Medulla oblongata (tissue), 1 donor: ENCODE results near the gene DCP2.
A peak's percentile ranks its signal among the peaks of the same experiment; 100 is the strongest.

ENCODE experiments used
- DNase-seq: peaks from one replicate; pipeline ENCODE4 v3.0.0-alpha.2; 2015; ENCODE audit errors: extremely low spot score

The DCP2 gene

GRCh38 chr5:113020461-113021273, 44.1 kb downstream of the DCP2 start:
- DNase-seq: no peak

GRCh38 chr5:113022661-113023060, 46.1 kb downstream of the DCP2 start:
- DNase-seq: no peak

GRCh38 chr5:113024076-113024697, 47.6 kb downstream of the DCP2 start:
- DNase-seq: no peak

- DNase-seq: no peak
These were observed 49.0 kb downstream of the DCP2 start for GRCh38 chr5:113025596-113025995.

- DNase-seq: no peak
These were observed 49.6 kb downstream of the DCP2 start for GRCh38 chr5:113026211-113026610.

- no peak for DNase-seq
These were observed 50.4 kb downstream of the DCP2 start for GRCh38 chr5:113027015-113027414.

- DNase-seq: no peak
These were observed 50.8 kb downstream of the DCP2 start for GRCh38 chr5:113027431-113027830.

- no peak for DNase-seq
These were observed 53.0 kb downstream of the DCP2 start for GRCh38 chr5:113029614-113030013.

- no peak for DNase-seq
These were observed 54.5 kb downstream of the DCP2 start for GRCh38 chr5:113031104-113031503.

GRCh38 chr5:113031557-113031956, 55.0 kb downstream of the DCP2 start:
- no peak for DNase-seq

GRCh38 chr5:113034182-113034773, 57.7 kb downstream of the DCP2 start:
- DNase-seq: no peak

- no peak for DNase-seq
These were observed 58.5 kb downstream of the DCP2 start for GRCh38 chr5:113035096-113035495.

GRCh38 chr5:113036321-113036720, 59.7 kb downstream of the DCP2 start:
- DNase-seq: no peak

- DNase-seq: no peak
These were observed 60.2 kb downstream of the DCP2 start for GRCh38 chr5:113036826-113037225.

GRCh38 chr5:113038136-113038535, 61.5 kb downstream of the DCP2 start:
- DNase-seq: no peak

- DNase-seq: no peak
These were observed 62.1 kb downstream of the DCP2 start for GRCh38 chr5:113038714-113039113.

- no peak for DNase-seq
These were observed 62.8 kb downstream of the DCP2 start for GRCh38 chr5:113039229-113039933.

- DNase-seq: no peak
These were observed 63.3 kb downstream of the DCP2 start for GRCh38 chr5:113039934-113040285.

- peak; percentile 32 for DNase-seq
These were observed 64.2 kb downstream of the DCP2 start for GRCh38 chr5:113040672-113041260.

GRCh38 chr5:113042491-113043243, 66.1 kb downstream of the DCP2 start:
- no peak for DNase-seq

- DNase-seq: peak; percentile 39
These were observed 66.9 kb downstream of the DCP2 start for GRCh38 chr5:113043491-113043931.
